ENCODE results near the gene ANO6. TPM values are rescaled to one million over a fixed set of nuclear protein-coding genes. Genes with fewer than 3 reads are reported as not detected.

Gene ANO6
- total and polyA plus RNA-seq, 4 donors: 18.6 to 52.3 (median 29.1) TPM

- Histone ChIP-seq H3K9ac (ENCODE audit: low read depth in 1 of 2, low read length in 2 of 2) (no peak overlapping the region), H3K27me3 (ENCODE audit: control insufficient read depth in 4 of 4, insufficient read depth in 4 of 4, low read length in 3 of 4) (no peaks in the 10 kb centered on the region), H3K9me3 (ENCODE audit: control insufficient read depth in 4 of 4, low read length in 3 of 4) (no peaks in the 10 kb centered on the region), H3K27ac (ENCODE audit: low read depth in 1 of 2, low read length in 2 of 2) (no peak overlapping the region), H3K4me3 (ENCODE audit: low read depth in 1 of 3, low read length in 3 of 3) (no peak overlapping the region), H3K4me1 (ENCODE audit: control insufficient read depth in 4 of 4, insufficient read depth in 4 of 4, low read length in 3 of 4) (peaks cover 0 to 13% (median 8%) of the 10 kb centered on the region in 4 donors), H3K36me3 (ENCODE audit: control insufficient read depth in 4 of 4, insufficient read depth in 3 of 4, low read depth in 1 of 4, low read length in 3 of 4) (peaks cover 3 to 20% (median 12%) of the 10 kb centered on the region in 4 donors)
- DNase-seq (ENCODE audit: low spot score): no peak
- 97% methylated on average over 1 of the region's 1 CpG for WGBS
- TF ChIP-seq HNF4G (IDR thresholded peaks at IDR 0.05) (no peak), NR2F2 (IDR thresholded peaks at IDR 0.05) (no peak), REST (IDR thresholded peaks at IDR 0.05) (no peak), RXRA (IDR thresholded peaks at IDR 0.05) (no peak), ZBTB33 (IDR thresholded peaks at IDR 0.05) (no peak), HNF4A (conservative IDR thresholded peaks at IDR 0.05) (no peak), YY1 (IDR thresholded peaks at IDR 0.05) (no peak), FOXA2 (IDR thresholded peaks at IDR 0.05) (no peak), CTCF (IDR thresholded peaks at IDR 0.05; ENCODE audit: low read depth, low read length, missing input control) (no peak), JUND (IDR thresholded peaks at IDR 0.05) (no peak), SP1 (IDR thresholded peaks at IDR 0.05) (no peak)
Measured at GRCh38 chr12:45423931-45424330, 208.0 kb downstream of the ANO6 start.

GRCh38 chr12:45425426-45425825, 209.5 kb downstream of the ANO6 start:
- no peaks in the 10 kb centered on the region for H3K27me3 ChIP-seq (ENCODE audit: control insufficient read depth in 4 of 4, insufficient read depth in 4 of 4, low read length in 3 of 4)
- peaks cover 0 to 13% (median 6%) of the 10 kb centered on the region in 4 donors for H3K4me1 ChIP-seq (ENCODE audit: control insufficient read depth in 4 of 4, insufficient read depth in 4 of 4, low read length in 3 of 4)
- TF ChIP-seq HNF4G (IDR thresholded peaks at IDR 0.05): no peak
- no peak for TF ChIP-seq JUND (IDR thresholded peaks at IDR 0.05)
- TF ChIP-seq RXRA (IDR thresholded peaks at IDR 0.05): no peak
- H3K27ac ChIP-seq (ENCODE audit: low read depth in 1 of 2, low read length in 2 of 2): no peak overlapping the region
- no peak overlapping the region for H3K9ac ChIP-seq (ENCODE audit: low read depth in 1 of 2, low read length in 2 of 2)
- no peak overlapping the region for H3K4me3 ChIP-seq (ENCODE audit: low read depth in 1 of 3, low read length in 3 of 3)
- no peak for DNase-seq (ENCODE audit: low spot score)
- H3K36me3 ChIP-seq (ENCODE audit: control insufficient read depth in 4 of 4, insufficient read depth in 3 of 4, low read depth in 1 of 4, low read length in 3 of 4): peaks cover 3 to 20% (median 13%) of the 10 kb centered on the region in 4 donors
- H3K9me3 ChIP-seq (ENCODE audit: control insufficient read depth in 4 of 4, low read length in 3 of 4): no peaks in the 10 kb centered on the region
- WGBS: 96% methylated on average over 4 of the region's 4 CpGs

GRCh38 chr12:45426294-45426693, 210.4 kb downstream of the ANO6 start:
- no peaks in the 10 kb centered on the region for H3K9me3 ChIP-seq (ENCODE audit: control insufficient read depth in 4 of 4, low read length in 3 of 4)
- H3K4me3 ChIP-seq (ENCODE audit: low read depth in 1 of 3, low read length in 3 of 3): no peak overlapping the region
- TF ChIP-seq ATF3 (IDR thresholded peaks at IDR 0.05): no peak
- no peak for TF ChIP-seq RXRA (IDR thresholded peaks at IDR 0.05)
- TF ChIP-seq ZBTB33 (IDR thresholded peaks at IDR 0.05): no peak
- no peak for TF ChIP-seq GABPA (IDR thresholded peaks at IDR 0.05 in 1 of 2, conservative IDR thresholded peaks at IDR 0.05 in 1 of 2)
- TF ChIP-seq SP1 (IDR thresholded peaks at IDR 0.05): no peak
- no peak for TF ChIP-seq RAD21 (IDR thresholded peaks at IDR 0.05)
- no peak for TF ChIP-seq FOXA1 (IDR thresholded peaks at IDR 0.05)
- no peak for TF ChIP-seq JUND (IDR thresholded peaks at IDR 0.05)
- WGBS: 93% methylated on average over 4 of the region's 4 CpGs
- H3K9ac ChIP-seq (ENCODE audit: low read depth in 1 of 2, low read length in 2 of 2): no peak overlapping the region
- DNase-seq (ENCODE audit: low spot score): no peak
- peaks cover 4 to 20% (median 13%) of the 10 kb centered on the region in 4 donors for H3K36me3 ChIP-seq (ENCODE audit: control insufficient read depth in 4 of 4, insufficient read depth in 3 of 4, low read depth in 1 of 4, low read length in 3 of 4)
- no peaks in the 10 kb centered on the region for H3K27me3 ChIP-seq (ENCODE audit: control insufficient read depth in 4 of 4, insufficient read depth in 4 of 4, low read length in 3 of 4)
- no peak overlapping the region for H3K27ac ChIP-seq (ENCODE audit: low read depth in 1 of 2, low read length in 2 of 2)
- peaks cover 0 to 12% (median 5%) of the 10 kb centered on the region in 4 donors for H3K4me1 ChIP-seq (ENCODE audit: control insufficient read depth in 4 of 4, insufficient read depth in 4 of 4, low read length in 3 of 4)

Measured in liver (tissue), 9 donors.